Measurements from ENCODE around the gene ANKRD55.
"Not testable (repeated sequence)": the region's sequence is repeated elsewhere in the genome, so short reads cannot be mapped to it uniquely, and the experiment has no call there.

Gene ANKRD55

GRCh38 chr5:56166671-56167385 lies 66.3 kb downstream of the ANKRD55 start:
- no peak for DNase-seq

- no peak for DNase-seq
Observed at GRCh38 chr5:56164376-56164775, 68.8 kb downstream of the ANKRD55 start.

DNA sequence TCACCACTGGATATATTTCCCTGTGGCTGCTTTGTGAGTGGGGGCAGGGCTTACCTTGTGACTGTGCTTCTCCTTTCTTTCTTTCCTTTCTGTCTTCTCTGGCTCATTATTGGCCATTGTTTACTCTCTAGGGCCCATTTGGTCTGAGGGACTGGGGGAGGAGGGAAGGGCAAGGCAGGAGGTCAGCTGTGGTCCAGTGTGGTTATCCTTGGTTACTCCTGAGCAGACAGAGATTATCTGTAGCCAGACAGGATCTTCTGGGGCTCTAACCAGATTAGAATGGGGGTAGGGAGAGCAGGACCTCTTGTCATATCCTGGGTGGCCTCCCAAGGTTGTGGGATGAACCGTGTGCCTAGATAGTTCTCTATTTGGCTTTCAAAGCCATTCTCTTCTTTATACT lies 71.2 kb downstream of the ANKRD55 start:
- DNase-seq, result no peak

- DNase-seq, result no peak
Observed at GRCh38 chr5:56161439-56161823, 71.7 kb downstream of the ANKRD55 start.

- DNase-seq, result no peak
Observed at GRCh38 chr5:56160723-56161438, 72.2 kb downstream of the ANKRD55 start.

- DNase-seq, result no peak
Observed at GRCh38 chr5:56159521-56159947, 73.6 kb downstream of the ANKRD55 start.

DNA sequence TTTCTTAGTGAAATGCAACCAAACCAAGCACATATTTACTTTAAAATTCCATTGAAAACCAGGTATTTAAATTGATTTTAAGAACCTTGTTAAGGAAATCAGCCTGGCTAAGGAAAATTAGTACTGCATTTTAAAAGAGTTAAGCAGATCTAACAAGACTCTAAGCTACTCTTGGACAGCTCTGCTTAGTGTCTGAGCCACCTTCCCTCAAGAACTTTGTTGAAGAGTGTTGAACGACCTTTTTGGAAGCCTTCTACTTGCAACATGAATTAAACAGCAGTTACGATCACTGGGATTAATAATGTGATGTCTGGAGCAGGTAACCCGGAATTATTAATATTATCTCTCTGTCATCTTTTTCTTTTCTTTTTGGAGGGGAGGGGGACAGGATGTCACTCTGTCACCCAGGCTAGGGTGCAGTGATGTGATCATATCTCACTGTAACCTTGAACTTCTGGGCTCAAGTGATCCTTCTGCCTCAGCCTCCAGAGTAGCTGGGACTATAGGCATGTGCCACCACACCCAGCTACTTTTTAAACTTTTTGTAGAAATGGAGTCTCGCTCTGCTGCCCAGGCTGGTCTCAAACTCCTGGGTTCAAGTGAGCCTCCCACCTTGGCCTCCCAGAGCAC lies 74.7 kb downstream of the ANKRD55 start:
- no peak for DNase-seq

- not testable (repeated sequence) for DNase-seq
Observed at GRCh38 chr5:56157191-56157621, 75.9 kb downstream of the ANKRD55 start.

DNA sequence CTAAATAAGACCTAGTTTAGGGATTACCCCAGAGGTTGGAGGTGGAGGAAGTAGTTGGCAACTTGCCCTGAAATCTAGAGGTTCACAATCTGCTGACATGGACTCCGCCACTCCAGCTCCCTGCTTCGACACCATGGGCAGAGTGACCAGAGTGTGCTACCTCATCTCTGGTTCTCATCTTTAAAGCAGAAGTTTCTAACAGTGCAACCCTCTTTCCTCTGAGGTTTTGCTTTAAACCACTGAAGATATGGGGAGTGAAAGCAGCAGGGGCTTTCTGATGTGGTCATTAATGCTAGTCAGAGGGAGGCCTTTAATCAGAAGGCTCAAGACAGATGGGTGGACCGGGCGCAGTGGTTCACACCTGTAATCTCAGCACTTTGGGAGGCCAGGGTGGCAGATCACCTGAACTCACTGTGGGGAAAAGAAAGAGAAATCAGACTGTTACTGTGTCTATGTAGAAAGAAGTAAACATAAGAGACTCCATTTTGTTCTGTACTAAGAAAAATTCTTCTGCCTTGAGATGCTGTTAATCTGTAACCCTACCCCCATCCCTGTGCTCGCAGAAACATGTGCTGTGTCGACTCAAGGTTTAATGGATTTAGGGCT lies 76.4 kb downstream of the ANKRD55 start:
- DNase-seq, result not testable (repeated sequence)

DNA sequence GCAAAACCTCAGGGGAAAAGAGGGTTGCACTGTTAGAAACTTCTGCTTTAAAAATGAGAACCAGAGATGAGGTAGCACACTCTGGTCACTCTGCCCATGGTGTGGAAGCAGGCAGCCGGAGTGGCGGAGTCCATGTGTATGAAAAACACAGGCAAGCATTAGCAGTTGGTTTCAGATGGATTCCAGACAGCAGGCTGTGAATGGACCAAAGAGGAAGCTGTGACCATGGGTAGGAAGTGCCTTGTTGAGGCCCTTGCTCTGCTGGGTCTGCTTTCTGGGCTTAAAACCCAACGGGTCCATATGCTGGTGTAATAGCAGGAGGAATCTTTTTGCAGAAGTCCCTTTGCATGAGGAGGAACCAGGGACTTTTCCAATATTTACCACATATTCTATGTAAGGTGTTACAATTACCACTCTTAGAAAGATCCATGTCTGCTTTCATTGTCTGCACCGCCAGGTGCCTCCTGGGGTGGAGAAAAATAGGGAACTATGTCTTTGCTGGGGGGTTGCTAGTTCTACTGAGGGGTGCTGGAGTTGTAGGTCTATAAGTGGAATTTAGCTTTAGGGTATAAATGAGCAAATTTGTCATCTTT lies 77.0 kb downstream of the ANKRD55 start:
- DNase-seq, result no peak

- DNase-seq, result no peak
Observed at GRCh38 chr5:56154732-56155484, 78.2 kb downstream of the ANKRD55 start.

GRCh38 chr5:56152437-56152836 lies 80.7 kb downstream of the ANKRD55 start:
- DNase-seq, result no peak

DNA sequence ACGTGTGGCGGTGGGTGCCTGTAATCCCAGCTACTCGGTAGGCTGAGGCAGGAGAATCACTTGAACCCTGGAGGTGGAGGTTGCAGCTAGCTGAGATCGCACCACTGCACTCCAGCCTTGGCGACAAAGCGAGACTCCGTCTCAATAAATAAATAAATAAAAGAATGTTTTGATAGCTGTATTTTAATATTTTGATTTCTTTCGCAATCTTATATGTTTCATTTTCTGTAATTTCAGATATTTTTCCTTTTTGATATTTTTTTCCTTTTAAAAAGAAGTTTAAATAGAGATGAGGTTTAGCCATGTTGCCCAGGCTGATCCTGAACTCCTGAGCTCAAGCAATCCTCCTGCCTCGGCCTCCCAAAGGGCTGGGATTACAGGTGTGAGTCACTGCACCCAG lies 82.4 kb downstream of the ANKRD55 start:
- not testable (repeated sequence) for DNase-seq

- peak; percentile 64 for DNase-seq
Observed at GRCh38 chr5:56148453-56148971, 84.6 kb downstream of the ANKRD55 start.

DNA sequence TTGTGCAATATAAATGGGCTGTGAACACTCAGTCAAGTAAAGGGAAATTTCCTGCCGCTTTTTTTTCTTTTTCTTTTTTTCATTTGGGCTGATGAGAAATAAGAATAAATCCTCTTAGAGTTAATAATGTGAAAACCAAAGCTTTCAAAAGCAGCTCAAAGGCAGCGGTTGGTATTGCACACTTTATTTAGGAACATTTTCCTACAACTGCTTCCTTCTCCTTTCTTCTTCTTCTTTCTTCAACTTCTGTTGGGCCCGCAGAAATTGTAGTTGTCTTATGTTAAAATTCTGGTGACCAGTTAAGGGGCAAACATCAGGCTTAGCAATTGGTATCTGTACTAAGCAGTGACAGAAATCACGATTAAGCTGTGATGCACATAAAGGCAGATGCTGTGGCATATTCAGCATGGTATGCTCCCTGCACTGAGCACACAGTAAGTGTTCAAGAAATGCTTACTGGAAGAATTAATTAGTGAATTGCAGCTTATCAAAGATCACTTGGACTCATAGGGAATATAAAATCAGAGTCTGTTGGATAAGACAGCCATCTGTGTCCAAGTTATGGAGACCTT lies 85.4 kb downstream of the ANKRD55 start:
- no peak for DNase-seq

GRCh38 chr5:56147106-56147505 lies 86.0 kb downstream of the ANKRD55 start:
- DNase-seq, result no peak

- DNase-seq, result no peak
Observed at GRCh38 chr5:56146674-56147073, 86.5 kb downstream of the ANKRD55 start.

GRCh38 chr5:56145511-56145910 lies 87.6 kb downstream of the ANKRD55 start:
- no peak for DNase-seq

- no peak for DNase-seq
Observed at GRCh38 chr5:56145106-56145505, 88.0 kb downstream of the ANKRD55 start.

GRCh38 chr5:56144211-56144610 lies 88.9 kb downstream of the ANKRD55 start:
- no peak for DNase-seq

DNA sequence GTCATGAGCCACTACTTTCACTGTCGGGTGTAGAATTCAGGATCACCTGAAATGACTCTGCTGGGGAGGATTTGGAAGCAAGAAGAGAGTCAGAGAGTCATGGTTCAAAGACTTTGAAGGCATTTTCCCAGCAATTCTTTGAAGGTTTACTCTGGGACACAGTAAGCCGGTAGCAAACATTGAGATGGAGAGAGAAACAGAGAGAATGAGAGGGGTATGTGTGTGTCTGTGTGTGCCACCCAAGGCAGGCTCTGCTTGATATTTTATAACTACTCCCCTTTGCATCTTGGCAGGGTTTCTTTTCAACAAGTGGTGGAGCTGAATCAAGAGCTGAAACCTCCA lies 89.8 kb downstream of the ANKRD55 start:
- no peak for DNase-seq
